Peyer's patch (tissue), 4 donors: Measurements from ENCODE around the gene ABCC4.

ENCODE experiments used
- CTCF ChIP-seq, 6 experiments: fragments of 450-650 bp in 4 of 6; fragments of 200-600 bp in 2 of 6; sonication (generic) in 1 of 6; IDR thresholded peaks; one replicate each; pipeline ENCODE4 v1.5.1; 2017 to 2019; ENCODE audit warnings: antibody characterized with exemption in 6 of 6, mild to moderate bottlenecking in 3 of 6, moderate library complexity in 1 of 6
- POLR2A ChIP-seq, 2 donors: fragments of 450-650 bp; IDR thresholded peaks; one replicate each; pipeline ENCODE4 v1.5.1; 2017; ENCODE audit warnings: antibody characterized with exemption in 2 of 2, mild to moderate bottlenecking in 2 of 2, moderate library complexity in 2 of 2

- TF ChIP-seq CTCF (IDR thresholded peaks at IDR 0.05): no peak
- no peak for TF ChIP-seq POLR2A (IDR thresholded peaks at IDR 0.05)
Observed at GRCh38 chr13:95032121-95032520, 269.1 kb downstream of the ABCC4 start.
